ENCODE results near the gene TMEM132C.

- TF ChIP-seq CTCF (IDR thresholded peaks at IDR 0.05; ENCODE audit: low read length) (no peak), EZH2phosphoT487 (IDR thresholded peaks at IDR 0.05; ENCODE audit: low read length) (no peak)
These were observed 397.5 kb downstream of the TMEM132C start for GRCh38 chr12:128664501-128664900.

All from MM.1S (cell line).